K562 (cell line): ENCODE data around the gene LTN1. TPM values are rescaled to one million over a fixed set of nuclear protein-coding genes. Genes with fewer than 3 reads are reported as not detected.

Source experiments
- CBX1 ChIP-seq: sonication (generic); IDR thresholded peaks from 2 replicates; pipeline ENCODE4 v1.6.1; 2016; ENCODE audit warnings: antibody characterized with exemption, low read depth, mild to moderate bottlenecking
- CREBBP ChIP-seq: IDR thresholded peaks from one replicate; pipeline ENCODE4 v1.6.1; 2012; ENCODE audit warnings: low read depth, mild to moderate bottlenecking, control low read depth, inconsistent platforms, low read length
- DMBX1 ChIP-seq: fragments of 250-450 bp; sonication (Bioruptor Pico); IDR thresholded peaks from 2 replicates; pipeline ENCODE4 v1.8.0; 2022; ENCODE audit warnings: inconsistent platforms, mild to moderate bottlenecking, moderate library complexity, borderline replicate concordance
- GABPB1 ChIP-seq: sonication (generic); formaldehyde crosslinking; IDR thresholded peaks from 2 replicates; pipeline ENCODE4 v1.8.0; 2022; ENCODE audit warnings: mild to moderate bottlenecking, missing genetic modification reagents
- GATAD2B ChIP-seq: fragments of 450-650 bp; IDR thresholded peaks from 2 replicates; pipeline ENCODE4 v1.6.1; 2017; ENCODE audit warnings: mild to moderate bottlenecking, borderline replicate concordance
- MEF2A ChIP-seq: IDR thresholded peaks from 2 replicates; pipeline ENCODE4 v1.6.1; 2011; ENCODE audit warnings: low read depth, mild to moderate bottlenecking, low read length, moderate library complexity; ENCODE audit not compliant: control insufficient read depth
- RNF2 ChIP-seq: sonication (generic); IDR thresholded peaks from 2 replicates; pipeline ENCODE4 v1.6.1; 2016
- SAP30 ChIP-seq: fragments of 200-600 bp; sonication (generic); IDR thresholded peaks from 2 replicates; pipeline ENCODE4 v1.6.1; 2012; ENCODE audit warnings: borderline replicate concordance, low read depth, mild to moderate bottlenecking, moderate library complexity, low read length, control low read depth, inconsistent platforms; ENCODE audit not compliant: insufficient read depth, poor library complexity, severe bottlenecking
- TAF1 ChIP-seq: IDR thresholded peaks from 2 replicates; pipeline ENCODE4 v1.6.1; 2011; ENCODE audit warnings: mild to moderate bottlenecking, low read length, moderate library complexity; ENCODE audit not compliant: insufficient read depth, control insufficient read depth, severe bottlenecking; ENCODE audit errors: extremely low read depth
- TAL1 ChIP-seq: fragments of 450-650 bp; IDR thresholded peaks from 2 replicates; pipeline ENCODE4 v1.6.1; 2016; ENCODE audit warnings: mild to moderate bottlenecking
- ZFP1 ChIP-seq: fragments of 450-650 bp; formaldehyde crosslinking; IDR thresholded peaks from 2 replicates; pipeline ENCODE4 v1.4.0; 2020; ENCODE audit warnings: mild to moderate bottlenecking, mixed read lengths
- ZNF184 ChIP-seq: sonication (generic); formaldehyde crosslinking; IDR thresholded peaks from 2 replicates; pipeline ENCODE4 v1.5.0; 2020; ENCODE audit warnings: missing genetic modification reagents
- ZNF436 ChIP-seq: fragments of 250-450, 450-650 bp; sonication (Bioruptor Pico); formaldehyde crosslinking; IDR thresholded peaks from 2 replicates; pipeline ENCODE4 v1.7.0; 2020; ENCODE audit warnings: mild to moderate bottlenecking
- polyA plus RNA-seq, 8 experiments: library from polyadenylated mRNA; depleted of rRNA in 4 of 8; stranded (reverse) in 5 of 8; unstranded in 3 of 8; fragments of >200 nt; fragmentation: Nextera tagmentation in 2 of 8; fragmentation: Illumina TruSeq in 1 of 8; extraction: Ambion mirVana in 2 of 8; extraction: Trizol in 1 of 8; gene quantifications; 2 replicates each; pipeline versions ENCODE4 v1.2.1 to v1.2.3, GENCODE V29; 2011 to 2014; ENCODE audit warnings: inconsistent platforms in 1 of 8, missing spikeins in 1 of 8
- total RNA-seq, 7 experiments: library from RNA; depleted of rRNA in 6 of 7; stranded (reverse); fragments of >200 nt in 6 of 7; fragmentation: Illumina TruSeq in 2 of 7; extraction: Trizol in 2 of 7; gene quantifications; 2 replicates each; pipeline versions ENCODE4 v1.2.1 to v1.2.3, GENCODE V29; 2011 to 2021; ENCODE audit warnings: low replicate concordance in 1 of 7
- TF ChIP-seq, protein P1 (sequence below): fragments of 250-450 bp; sonication (Bioruptor Pico); IDR thresholded peaks from 2 replicates; pipeline ENCODE4 v1.4.0; 2020; ENCODE audit warnings: borderline replicate concordance
- TF ChIP-seq, protein P2 (sequence below), 3 experiments: fragments of 200-800 bp in 1 of 3; fragments of 250-450 bp in 1 of 3; fragments of 450-650 bp in 1 of 3; sonication (Bioruptor Pico) in 1 of 3; sonication (Bioruptor generic) in 1 of 3; formaldehyde crosslinking in 1 of 3; IDR thresholded peaks; 2 replicates each; pipeline versions ENCODE4 v1.6.1 to v1.8.0; 2016 to 2022; ENCODE audit warnings: mild to moderate bottlenecking in 2 of 3, missing genetic modification characterization in 2 of 3, missing compliant biosample characterization in 1 of 3, moderate library complexity in 1 of 3
- TF ChIP-seq, protein P3 (sequence below): fragments of 250-450 bp; sonication (Bioruptor Pico); IDR thresholded peaks from 2 replicates; pipeline ENCODE4 v1.5.0; 2021; ENCODE audit warnings: mild to moderate bottlenecking, borderline replicate concordance
- TF ChIP-seq, protein P4 (sequence below): sonication (generic); formaldehyde crosslinking; IDR thresholded peaks from 2 replicates; pipeline ENCODE4 v1.8.0; 2022; ENCODE audit warnings: mild to moderate bottlenecking, missing genetic modification reagents

Gene LTN1
- total and polyA plus RNA-seq, 9 of the 15 experiments (the other 6 are each of a cell fraction or from before 2014, with no cell fraction given) = 15.7 to 49.6 (median 28.7) TPM

DNA sequence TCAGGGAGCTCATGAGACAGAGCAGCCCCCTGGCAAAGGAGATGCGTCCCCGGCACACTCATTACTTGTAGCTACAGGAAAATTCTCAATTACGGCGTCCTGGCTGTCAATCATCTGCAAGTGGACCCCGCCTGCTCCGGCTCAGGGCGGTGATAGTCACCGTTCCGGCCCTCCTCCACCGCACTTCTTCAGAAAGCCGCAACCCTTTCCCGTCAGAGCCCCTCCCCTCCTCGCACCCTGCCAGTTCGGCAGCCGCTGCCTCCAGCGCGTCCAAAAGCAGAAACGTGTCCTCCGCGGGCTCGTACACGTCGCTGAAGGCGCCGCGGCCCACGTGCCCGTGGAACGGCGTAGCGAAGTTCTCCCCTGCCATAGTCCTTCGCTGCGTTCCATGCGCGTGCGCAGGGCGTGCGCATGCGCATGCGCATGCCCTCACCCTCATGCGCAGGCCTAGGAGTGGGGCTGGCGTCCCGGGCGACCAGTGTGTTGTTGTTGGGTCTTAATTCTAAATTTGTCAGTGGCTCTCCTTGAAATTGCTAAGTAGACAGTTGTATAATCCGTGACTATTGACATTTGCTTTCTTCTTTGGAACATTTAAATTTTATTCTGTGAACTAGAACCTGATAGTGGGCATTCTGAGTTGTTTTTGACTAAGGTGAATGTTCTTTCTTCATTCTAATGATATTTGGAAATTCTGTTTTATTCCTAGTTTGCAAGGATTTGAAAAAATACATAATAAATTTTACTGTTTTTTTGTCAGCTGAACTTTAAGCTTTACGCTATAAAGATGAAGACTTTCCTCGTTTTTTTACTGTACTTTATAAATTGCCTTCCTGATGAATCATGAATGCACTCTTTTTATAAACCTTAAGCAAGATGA, 107.5 kb downstream of the LTN1 start (continued):
- TF ChIP-seq GATAD2B (no peak), DMBX1 (peak; percentile 90; the same call in 1 of the 2 replicates), SAP30 (peak; percentile 65), ZFP1 (CRISPR knock-in tag) (no peak), ZNF184 (no peak), TAF1 (peak; percentile 85), MEF2A (0 out of 2 replicates have a peak, but pooled peaks have one; percentile 26), GABPB1 (peak; percentile 83), TAL1 (no peak), ZNF436 (CRISPR knock-in tag) (no peak), CBX1 (peak; percentile 89; the same call in 1 of the 2 replicates), CREBBP (no peak), RNF2 (peak; percentile 97)
- TF ChIP-seq, protein P1, sequence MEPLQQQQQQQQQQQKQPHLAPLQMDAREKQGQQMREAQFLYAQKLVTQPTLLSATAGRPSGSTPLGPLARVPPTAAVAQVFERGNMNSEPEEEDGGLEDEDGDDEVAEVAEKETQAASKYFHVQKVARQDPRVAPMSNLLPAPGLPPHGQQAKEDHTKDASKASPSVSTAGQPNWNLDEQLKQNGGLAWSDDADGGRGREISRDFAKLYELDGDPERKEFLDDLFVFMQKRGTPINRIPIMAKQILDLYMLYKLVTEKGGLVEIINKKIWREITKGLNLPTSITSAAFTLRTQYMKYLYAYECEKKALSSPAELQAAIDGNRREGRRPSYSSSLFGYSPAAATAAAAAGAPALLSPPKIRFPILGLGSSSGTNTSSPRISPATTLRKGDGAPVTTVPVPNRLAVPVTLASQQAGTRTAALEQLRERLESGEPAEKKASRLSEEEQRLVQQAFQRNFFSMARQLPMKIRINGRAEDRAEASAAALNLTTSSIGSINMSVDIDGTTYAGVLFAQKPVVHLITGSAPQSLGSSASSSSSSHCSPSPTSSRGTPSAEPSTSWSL (CRISPR knock-in tag) = no peak
- TF ChIP-seq, protein P2, sequence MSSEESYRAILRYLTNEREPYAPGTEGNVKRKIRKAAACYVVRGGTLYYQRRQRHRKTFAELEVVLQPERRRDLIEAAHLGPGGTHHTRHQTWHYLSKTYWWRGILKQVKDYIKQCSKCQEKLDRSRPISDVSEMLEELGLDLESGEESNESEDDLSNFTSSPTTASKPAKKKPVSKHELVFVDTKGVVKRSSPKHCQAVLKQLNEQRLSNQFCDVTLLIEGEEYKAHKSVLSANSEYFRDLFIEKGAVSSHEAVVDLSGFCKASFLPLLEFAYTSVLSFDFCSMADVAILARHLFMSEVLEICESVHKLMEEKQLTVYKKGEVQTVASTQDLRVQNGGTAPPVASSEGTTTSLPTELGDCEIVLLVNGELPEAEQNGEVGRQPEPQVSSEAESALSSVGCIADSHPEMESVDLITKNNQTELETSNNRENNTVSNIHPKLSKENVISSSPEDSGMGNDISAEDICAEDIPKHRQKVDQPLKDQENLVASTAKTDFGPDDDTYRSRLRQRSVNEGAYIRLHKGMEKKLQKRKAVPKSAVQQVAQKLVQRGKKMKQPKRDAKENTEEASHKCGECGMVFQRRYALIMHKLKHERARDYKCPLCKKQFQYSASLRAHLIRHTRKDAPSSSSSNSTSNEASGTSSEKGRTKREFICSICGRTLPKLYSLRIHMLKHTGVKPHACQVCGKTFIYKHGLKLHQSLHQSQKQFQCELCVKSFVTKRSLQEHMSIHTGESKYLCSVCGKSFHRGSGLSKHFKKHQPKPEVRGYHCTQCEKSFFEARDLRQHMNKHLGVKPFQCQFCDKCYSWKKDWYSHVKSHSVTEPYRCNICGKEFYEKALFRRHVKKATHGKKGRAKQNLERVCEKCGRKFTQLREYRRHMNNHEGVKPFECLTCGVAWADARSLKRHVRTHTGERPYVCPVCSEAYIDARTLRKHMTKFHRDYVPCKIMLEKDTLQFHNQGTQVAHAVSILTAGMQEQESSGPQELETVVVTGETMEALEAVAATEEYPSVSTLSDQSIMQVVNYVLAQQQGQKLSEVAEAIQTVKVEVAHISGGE (CRISPR knock-in tag; IDR thresholded peaks at IDR 0.05) = 0 out of 6 replicates have a peak, but pooled peaks of 1 of the 3 experiments have one; percentile 52
- TF ChIP-seq, protein P3, sequence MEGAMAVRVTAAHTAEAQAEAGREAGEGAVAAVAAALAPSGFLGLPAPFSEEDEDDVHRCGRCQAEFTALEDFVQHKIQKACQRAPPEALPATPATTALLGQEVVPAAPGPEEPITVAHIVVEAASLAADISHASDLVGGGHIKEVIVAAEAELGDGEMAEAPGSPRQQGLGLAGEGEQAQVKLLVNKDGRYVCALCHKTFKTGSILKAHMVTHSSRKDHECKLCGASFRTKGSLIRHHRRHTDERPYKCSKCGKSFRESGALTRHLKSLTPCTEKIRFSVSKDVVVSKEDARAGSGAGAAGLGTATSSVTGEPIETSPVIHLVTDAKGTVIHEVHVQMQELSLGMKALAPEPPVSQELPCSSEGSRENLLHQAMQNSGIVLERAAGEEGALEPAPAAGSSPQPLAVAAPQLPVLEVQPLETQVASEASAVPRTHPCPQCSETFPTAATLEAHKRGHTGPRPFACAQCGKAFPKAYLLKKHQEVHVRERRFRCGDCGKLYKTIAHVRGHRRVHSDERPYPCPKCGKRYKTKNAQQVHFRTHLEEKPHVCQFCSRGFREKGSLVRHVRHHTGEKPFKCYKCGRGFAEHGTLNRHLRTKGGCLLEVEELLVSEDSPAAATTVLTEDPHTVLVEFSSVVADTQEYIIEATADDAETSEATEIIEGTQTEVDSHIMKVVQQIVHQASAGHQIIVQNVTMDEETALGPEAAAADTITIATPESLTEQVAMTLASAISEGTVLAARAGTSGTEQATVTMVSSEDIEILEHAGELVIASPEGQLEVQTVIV (CRISPR knock-in tag) = peak; percentile 24; the same call in 1 of the 2 replicates
- TF ChIP-seq, protein P4, sequence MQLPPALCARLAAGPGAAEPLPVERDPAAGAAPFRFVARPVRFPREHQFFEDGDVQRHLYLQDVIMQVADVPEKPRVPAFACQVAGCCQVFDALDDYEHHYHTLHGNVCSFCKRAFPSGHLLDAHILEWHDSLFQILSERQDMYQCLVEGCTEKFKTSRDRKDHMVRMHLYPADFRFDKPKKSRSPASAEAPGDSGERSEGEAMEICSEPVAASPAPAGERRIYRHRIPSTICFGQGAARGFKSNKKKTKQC = peak; percentile 100
